Stimulated activated CD4-positive, alpha-beta T cell treated with anti-CD3 and anti-CD28 coated beads, Interleukin-1b, Interleukin-23, amount 100 ng/mL, for 24 hours (primary cell): ENCODE data around the gene PCDHGA6.
A peak's percentile ranks its signal among the peaks of the same experiment; 100 is the strongest.
"Not testable (repeated sequence)": the region's sequence is repeated elsewhere in the genome, so short reads cannot be mapped to it uniquely, and the experiment has no call there.

Source experiments
- DNase-seq, 4 experiments: peaks; one replicate each; pipeline ENCODE4 v3.0.0-alpha.2; 2020; ENCODE audit warnings: low read depth in 4 of 4, low spot score in 1 of 4

Gene PCDHGA6

DNA sequence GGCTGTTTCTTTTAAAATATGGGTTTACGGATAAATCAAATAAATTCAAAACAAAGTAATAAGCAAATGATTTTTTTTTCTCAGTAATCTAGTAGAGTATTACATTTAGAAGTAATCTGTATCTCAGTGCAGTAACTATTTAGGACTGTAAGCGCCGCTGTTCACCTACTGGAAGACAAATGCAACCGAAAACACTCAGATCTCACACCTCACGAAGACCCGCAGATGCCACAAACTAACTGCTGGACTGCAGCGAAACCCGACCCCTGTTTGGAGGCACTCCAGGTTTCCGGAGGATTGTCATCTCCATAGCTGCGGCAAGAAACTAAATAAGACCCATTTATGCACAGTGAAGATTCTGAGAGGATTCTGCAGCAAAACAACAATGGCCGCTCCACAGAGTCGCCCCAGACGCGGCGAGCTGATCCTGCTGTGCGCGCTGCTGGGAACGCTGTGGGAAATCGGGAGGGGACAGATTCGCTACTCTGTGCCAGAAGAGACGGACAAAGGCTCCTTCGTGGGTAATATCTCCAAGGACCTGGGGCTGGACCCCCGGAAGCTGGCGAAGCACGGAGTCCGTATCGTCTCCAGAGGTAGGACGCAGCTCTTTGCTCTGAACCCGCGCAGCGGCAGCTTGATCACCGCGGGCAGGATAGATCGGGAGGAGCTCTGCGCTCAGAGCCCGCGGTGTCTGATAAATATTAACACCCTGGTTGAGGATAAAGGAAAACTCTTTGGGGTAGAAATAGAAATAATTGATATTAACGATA, 18.9 kb downstream of the PCDHGA6 start, which contains the start of gene PCDHGA8:
TSS of gene PCDHGA8 (plus strand) at position 205 of the 770 bp plus-strand sequence. CDS start at position 386, 181 bp downstream.
- DNase-seq: no peak

DNA sequence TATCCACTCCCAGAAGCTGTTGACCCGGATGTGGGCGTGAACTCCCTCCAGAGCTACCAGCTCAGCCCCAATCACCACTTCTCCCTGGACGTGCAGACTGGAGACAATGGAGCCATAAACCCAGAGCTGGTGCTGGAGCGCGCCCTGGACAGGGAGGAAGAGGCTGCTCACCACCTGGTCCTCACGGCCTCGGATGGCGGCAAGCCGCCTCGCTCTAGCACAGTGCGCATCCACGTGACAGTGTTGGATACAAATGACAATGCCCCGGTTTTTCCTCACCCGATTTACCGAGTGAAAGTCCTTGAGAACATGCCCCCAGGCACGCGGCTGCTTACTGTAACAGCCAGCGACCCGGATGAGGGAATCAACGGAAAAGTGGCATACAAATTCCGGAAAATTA, 19.6 kb downstream of the PCDHGA6 start:
- DNase-seq: no peak

DNA sequence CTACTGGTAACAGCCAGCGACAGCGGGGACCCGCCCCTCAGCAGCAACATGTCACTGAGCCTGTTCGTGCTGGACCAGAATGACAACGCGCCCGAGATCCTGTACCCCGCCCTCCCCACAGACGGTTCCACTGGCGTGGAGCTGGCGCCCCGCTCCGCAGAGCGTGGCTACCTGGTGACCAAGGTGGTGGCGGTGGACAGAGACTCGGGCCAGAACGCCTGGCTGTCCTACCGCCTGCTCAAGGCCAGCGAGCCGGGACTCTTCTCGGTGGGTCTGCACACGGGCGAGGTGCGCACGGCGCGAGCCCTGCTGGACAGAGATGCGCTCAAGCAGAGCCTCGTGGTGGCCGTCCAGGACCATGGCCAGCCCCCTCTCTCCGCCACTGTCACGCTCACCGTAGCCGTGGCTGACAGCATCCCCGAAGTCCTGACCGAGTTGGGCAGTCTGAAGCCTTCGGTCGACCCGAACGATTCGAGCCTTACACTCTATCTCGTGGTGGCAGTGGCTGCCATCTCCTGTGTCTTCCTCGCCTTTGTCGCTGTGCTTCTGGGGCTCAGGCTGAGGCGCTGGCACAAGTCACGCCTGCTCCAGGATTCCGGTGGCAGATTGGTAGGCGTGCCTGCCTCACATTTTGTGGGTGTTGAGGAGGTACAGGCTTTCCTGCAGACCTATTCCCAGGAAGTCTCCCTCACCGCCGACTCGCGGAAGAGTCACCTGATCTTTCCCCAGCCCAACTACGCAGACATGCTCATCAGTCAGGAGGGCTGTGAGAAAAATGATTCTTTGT, 20.9 kb downstream of the PCDHGA6 start:
- not testable (repeated sequence) for DNase-seq

DNA sequence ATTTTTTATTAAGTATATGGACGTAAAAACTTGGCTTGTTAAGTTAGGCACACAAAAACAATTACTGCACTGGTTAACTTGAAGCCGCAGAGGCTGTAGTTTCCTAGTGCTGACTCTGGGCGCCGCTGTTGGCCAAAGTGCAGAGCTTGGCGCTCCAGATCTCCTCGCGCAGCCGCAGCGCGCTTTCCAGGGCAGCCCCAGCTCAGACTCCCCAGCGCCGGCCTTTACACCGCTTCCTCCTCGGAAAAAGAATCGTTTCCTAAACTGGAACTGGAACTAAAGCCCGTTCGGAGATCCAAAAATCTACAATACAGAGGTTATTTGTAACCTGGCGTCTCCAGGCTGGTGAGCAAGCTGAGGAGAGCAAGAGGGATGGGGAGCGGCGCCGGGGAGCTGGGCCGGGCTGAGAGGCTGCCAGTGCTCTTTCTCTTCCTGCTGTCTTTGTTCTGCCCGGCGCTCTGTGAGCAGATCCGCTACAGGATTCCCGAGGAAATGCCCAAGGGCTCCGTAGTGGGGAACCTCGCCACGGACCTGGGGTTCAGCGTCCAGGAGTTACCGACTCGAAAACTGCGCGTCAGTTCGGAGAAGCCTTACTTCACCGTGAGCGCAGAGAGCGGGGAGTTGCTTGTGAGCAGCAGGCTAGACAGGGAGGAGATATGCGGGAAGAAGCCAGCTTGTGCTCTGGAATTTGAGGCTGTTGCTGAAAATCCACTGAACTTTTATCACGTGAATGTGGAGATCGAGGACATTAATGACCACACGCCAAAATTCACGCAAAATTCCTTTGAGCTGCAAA, 24.3 kb downstream of the PCDHGA6 start, which contains the start of gene PCDHGB5:
TSS of gene PCDHGB5 (plus strand) at position 192 of the 796 bp plus-strand sequence. CDS start at position 373, 181 bp downstream.
- peak in 1 of 4 experiments; percentile 32 for DNase-seq

DNA sequence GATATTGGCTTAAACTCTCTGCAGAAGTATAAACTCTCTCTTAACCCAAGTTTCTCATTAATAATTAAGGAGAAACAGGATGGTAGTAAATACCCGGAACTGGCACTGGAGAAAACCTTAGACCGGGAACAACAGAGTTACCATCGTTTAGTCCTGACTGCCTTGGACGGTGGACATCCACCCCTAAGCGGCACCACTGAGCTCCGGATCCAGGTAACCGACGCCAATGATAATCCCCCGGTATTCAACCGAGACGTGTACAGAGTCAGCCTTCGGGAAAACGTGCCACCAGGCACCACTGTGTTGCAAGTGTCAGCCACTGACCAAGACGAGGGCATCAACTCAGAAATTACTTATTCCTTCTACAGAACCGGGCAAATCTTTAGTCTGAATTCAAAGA, 24.9 kb downstream of the PCDHGA6 start:
- no peak for DNase-seq

DNA sequence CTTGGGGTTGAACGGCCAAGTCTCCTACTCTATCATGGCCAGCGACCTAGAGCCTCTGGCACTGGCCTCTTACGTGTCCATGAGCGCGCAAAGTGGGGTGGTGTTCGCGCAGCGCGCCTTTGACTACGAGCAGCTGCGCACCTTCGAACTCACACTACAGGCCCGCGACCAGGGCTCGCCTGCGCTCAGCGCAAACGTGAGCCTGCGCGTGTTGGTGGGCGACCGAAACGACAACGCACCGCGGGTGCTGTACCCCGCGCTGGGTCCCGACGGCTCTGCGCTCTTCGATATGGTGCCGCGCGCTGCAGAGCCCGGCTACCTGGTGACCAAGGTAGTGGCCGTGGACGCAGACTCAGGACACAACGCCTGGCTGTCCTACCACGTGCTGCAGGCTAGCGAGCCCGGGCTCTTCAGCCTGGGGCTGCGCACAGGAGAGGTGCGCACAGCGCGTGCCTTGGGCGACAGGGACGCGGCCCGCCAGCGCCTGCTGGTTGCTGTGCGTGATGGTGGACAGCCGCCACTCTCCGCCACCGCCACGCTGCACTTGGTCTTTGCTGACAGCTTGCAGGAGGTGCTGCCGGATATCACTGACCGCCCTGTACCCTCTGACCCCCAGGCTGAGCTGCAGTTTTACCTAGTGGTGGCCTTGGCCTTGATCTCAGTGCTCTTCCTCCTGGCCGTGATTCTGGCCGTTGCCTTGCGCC, 26.0 kb downstream of the PCDHGA6 start:
- DNase-seq: no peak

DNA sequence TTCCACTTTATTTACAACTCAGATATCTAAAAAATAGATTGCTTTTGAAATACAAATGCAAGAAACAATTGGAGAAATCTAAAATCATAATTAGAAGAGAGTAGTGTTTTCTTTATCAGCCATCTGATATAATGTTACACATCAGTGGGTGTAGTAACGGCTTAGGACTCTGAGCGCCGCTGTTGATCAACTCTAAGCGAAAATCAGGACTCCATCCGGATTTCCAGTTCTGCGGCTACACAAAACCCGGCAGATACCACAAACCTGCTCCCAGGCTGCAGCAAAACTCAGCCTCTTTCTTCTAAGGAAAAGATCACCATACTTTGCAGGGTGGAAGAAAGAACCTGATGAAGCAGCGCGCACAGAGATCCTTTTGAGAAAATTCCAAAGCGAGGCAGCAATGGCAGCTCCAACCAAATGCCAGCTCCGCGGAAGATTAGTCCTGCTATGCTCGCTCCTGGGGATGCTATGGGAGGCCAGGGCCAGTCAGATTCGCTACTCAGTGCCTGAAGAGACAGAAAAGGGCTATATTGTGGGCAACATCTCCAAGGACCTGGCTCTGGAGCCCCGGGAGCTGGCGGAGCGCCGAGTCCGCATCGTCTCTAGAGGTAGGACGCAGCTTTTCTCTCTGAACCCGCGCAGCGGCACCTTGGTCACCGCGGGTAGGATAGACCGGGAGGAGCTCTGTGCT, 29.0 kb downstream of the PCDHGA6 start, which contains the start of gene PCDHGA9:
TSS of gene PCDHGA9 (plus strand) at position 226 of the 691 bp plus-strand sequence. CDS start at position 401, 175 bp downstream.
- peak in 1 of 4 experiments; percentile 11 for DNase-seq

DNA sequence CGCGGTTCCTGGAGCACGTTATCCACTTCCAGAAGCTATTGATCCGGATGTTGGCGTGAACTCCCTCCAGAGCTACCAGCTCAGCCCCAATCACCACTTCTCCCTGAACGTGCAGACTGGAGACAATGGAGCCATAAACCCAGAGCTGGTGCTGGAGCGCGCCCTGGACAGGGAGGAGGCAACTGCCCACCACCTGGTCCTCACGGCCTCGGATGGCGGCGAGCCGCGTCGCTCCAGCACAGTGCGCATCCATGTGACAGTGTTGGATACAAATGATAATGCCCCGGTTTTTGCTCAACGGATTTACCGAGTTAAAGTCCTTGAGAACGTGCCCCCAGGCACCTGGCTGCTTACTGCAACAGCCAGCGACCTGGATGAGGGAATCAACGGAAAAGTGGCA, 29.7 kb downstream of the PCDHGA6 start:
- no peak for DNase-seq

DNA sequence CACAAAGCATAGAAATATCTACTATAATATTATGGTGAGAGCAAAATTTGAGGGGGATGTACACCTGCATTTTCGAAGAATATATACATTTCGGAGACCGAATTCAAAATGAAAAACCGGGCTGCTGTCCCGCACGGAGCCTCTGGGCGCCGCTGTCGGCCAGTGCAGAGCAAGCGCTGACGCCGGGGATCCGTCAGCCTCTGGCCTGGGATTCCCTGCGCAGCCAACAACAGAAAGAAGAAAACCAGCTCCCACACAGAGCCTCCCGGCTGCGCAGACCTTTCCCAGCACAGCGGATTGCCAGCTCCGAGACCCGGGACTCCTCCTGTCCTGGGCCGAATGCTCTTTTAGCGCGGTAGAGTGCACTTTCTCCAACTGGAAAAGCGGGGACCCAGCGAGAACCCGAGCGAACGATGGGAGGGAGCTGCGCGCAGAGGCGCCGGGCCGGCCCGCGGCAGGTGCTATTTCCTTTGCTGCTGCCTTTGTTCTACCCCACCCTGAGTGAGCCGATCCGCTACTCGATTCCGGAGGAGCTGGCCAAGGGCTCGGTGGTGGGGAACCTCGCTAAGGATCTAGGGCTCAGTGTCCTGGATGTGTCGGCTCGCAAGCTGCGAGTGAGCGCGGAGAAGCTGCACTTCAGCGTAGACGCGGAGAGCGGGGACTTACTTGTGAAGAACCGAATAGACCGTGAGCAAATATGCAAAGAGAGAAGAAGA, 34.3 kb downstream of the PCDHGA6 start, which contains the start of gene PCDHGB6:
TSS of gene PCDHGB6 (plus strand) at position 232 of the 716 bp plus-strand sequence. CDS start at position 414, 182 bp downstream.
- not testable (repeated sequence) for DNase-seq

DNA sequence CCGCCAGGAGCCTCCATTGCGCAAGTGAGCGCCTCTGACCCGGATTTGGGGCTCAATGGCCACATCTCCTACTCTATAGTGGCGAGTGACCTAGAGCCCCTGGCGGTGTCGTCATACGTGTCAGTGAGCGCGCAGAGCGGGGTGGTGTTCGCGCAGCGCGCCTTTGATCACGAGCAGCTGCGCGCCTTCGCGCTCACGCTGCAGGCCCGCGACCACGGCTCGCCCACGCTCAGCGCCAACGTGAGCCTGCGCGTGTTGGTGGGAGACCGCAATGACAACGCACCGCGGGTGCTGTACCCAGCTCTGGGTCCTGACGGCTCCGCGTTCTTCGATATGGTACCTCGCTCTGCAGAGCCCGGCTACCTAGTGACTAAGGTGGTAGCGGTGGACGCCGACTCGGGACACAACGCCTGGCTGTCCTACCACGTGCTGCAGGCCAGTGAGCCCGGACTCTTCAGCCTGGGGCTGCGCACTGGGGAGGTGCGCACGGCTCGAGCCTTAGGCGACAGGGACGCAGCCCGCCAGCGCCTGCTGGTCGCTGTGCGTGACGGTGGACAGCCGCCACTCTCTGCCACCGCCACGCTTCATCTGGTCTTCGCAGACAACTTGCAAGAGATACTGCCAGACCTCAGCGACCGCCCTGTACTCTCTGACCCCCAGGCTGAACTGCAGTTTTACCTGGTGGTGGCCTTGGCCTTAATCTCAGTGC, 36.1 kb downstream of the PCDHGA6 start:
- no peak for DNase-seq

DNA sequence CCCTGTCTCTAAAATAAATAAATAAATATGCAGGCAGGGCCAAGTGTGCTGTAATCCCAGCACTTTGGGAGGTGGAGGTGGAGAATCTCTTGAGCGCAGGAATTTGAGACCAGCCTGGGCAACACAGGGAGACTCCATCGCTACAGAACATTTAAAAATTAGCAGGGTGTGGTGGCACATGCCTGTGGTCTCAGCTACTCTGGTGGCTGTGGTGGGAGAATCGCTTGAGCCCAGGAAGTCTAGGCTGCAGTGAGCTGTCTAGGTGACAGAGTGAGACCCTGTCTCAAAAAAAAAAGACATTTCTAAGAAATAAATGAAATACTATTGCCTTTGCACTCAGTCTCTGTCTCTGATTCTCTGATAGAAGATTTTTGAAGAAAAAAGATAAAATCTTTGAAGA, 37.9 kb downstream of the PCDHGA6 start:
- no peak for DNase-seq

DNA sequence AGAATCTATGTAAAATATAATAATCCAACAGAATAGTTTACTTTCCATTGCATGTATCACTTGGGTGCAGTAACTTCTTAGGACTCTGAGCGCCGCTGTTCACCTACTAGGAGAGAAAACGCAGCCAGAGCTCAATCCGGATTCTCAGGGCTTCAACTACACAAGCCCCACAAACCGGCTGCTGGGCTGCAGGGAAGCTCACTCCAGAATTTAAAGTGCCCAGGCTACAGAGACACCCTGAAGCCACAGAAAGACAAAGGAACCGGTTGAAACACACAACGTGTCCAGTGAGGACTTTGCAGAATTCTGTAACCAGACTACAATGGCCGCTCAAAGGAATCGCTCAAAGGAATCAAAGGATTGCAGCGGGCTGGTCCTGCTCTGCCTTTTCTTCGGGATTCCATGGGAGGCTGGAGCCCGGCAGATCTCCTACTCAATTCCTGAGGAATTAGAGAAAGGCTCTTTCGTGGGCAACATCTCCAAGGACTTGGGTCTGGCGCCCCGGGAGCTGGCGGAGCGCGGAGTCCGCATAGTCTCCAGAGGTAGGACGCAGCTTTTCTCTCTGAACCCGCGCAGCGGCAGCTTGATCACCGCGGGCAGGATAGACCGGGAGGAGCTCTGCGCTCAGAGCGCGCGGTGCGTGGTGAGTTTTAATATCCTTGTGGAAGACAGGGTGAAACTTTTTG, 39.3 kb downstream of the PCDHGA6 start, which contains the start of gene PCDHGA10:
TSS of gene PCDHGA10 (plus strand) at position 134 of the 686 bp plus-strand sequence. CDS start at position 323, 189 bp downstream.
- DNase-seq: peak in 1 of 4 experiments; percentile 39

DNA sequence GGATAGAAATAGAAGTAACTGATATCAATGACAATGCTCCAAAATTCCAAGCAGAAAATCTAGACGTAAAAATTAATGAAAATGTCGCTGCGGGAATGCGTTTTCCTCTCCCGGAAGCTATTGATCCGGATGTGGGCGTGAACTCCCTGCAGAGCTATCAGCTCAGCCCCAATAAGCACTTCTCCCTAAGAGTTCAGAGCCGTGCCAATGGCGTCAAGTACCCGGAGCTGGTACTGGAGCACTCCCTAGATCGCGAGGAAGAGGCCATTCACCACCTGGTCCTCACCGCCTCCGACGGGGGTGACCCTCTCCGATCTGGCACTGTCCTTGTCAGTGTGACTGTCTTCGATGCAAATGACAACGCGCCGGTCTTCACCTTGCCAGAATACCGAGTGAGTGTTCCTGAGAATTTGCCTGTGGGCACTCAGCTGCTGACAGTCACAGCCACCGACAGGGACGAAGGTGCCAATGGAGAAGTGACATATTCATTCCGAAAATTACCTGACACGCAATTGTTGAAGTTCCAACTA, 39.9 kb downstream of the PCDHGA6 start:
- DNase-seq: no peak

DNA sequence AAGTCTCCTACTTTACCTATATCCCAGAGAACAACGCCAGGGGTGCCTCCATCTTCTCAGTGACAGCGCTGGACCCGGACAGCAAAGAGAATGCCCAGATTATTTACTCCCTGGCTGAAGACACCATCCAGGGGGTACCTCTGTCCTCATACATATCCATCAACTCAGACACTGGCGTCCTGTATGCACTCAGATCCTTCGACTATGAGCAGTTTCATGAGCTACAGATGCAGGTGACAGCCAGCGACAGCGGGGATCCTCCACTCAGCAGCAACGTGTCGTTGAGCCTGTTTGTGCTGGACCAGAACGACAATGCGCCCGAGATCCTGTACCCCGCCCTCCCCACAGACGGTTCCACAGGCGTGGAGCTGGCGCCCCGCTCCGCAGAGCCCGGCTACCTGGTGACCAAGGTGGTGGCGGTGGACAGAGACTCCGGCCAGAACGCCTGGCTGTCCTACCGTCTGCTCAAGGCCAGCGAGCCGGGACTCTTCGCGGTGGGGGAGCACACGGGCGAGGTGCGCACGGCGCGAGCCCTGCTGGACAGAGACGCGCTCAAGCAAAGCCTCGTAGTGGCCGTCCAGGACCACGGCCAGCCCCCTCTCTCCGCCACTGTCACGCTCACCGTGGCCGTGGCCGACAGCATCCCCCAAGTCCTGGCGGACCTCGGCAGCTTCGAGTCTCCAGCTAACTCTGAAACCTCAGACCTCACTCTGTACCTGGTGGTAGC, 41.0 kb downstream of the PCDHGA6 start:
- DNase-seq: not testable (repeated sequence)

DNA sequence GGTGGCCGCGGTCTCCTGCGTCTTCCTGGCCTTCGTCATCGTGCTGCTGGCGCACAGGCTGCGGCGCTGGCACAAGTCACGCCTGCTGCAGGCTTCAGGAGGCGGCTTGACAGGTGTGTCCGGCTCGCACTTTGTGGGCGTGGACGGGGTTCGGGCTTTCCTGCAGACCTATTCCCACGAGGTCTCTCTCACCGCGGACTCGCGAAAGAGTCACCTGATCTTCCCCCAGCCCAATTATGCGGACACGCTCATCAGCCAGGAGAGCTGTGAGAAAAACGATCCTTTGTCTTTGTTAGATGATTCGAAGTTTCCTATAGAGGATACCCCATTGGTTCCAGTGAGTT, 41.6 kb downstream of the PCDHGA6 start:
- DNase-seq: not testable (repeated sequence)

DNA sequence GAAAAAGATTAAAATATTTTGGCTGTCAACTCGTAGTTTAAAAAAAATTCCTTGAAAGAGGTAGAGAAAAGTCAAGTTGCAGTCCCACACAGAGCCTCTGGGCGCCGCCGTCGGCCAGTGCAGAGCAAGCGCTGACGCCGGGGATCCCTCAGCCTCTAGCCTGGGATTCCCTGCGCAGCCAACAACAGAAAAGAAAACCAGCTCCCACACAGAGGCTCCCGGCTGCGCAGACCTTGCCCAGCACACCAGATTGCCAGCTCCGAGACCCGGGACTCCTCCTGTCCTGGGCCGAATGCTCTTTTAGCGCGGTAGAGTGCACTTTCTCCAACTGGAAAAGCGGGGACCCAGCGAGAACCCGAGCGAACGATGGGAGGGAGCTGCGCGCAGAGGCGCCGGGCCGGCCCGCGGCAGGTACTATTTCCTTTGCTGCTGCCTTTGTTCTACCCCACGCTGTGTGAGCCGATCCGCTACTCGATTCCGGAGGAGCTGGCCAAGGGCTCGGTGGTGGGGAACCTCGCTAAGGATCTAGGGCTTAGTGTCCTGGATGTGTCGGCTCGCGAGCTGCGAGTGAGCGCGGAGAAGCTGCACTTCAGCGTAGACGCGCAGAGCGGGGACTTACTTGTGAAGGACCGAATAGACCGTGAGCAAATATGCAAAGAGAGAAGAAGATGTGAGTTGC, 43.9 kb downstream of the PCDHGA6 start, which contains the start of gene PCDHGB7:
TSS of gene PCDHGB7 (plus strand) at position 184 of the 679 bp plus-strand sequence. CDS start at position 367, 183 bp downstream.
- peak in 1 of 4 experiments; percentile 54 for DNase-seq
